GM19463 (cell line): ENCODE measurements around the gene PTPRB.

Source experiments
- ATAC-seq: cut with Tn5 transposase; IDR thresholded peaks from one replicate; pipeline ENCODE4 v1.9.1; 2021; ENCODE audit warnings: mild to moderate bottlenecking, moderate library complexity; ENCODE audit not compliant: unreplicated experiment

PTPRB gene

DNA sequence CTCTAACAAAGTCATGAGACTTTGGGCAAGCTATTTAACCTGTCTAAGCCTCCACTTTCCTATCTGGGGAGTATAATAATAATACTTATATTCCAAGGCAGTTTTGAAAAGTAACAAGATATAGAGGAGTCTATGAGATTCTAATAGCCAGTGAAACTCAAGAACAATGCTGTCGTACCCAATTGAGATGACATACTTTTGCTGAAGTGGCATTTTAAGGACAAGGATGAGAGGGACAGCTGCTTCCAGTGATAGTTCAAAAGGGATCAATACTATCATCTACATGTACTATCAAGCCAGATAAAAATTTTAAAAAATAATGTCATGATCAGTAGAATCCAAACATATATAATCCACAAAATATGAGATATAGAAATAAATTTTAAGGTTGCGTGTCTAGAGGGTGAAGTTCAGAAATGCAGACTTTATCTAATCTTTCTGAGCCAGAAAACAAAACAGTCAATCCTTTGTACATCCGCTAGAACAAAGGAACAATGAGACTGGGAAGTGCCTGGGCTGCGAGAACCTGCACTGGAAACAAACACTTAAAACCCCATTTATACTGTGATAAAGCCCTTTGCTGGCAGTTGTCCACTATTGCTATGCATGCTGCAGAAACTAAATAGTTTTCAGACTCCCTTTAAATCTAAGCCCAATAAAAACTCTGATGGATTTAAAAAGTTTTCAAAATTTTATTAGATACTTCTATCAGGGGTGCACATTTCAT is 38.6 kb downstream of the PTPRB start:
- ATAC-seq = no peak

DNA sequence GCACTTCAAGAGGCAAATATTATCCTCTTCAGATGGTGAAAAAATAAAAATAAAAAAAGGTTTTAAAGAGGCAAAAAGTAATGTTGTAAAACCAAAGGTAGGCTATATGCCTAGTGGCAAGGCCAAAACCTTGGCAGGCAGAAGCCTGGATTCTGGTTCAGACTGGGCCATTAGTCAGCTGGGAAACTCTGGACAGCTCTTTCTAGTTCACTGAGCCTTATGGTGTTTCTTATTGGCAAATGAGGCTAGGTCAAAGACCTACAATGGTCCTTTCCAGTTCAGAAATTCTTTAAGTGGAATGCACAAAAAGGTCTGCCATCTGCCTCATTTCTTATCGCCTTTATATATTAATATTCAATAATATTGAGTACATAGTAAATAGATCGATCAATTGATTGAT is 44.6 kb downstream of the PTPRB start:
- ATAC-seq = no peak

DNA sequence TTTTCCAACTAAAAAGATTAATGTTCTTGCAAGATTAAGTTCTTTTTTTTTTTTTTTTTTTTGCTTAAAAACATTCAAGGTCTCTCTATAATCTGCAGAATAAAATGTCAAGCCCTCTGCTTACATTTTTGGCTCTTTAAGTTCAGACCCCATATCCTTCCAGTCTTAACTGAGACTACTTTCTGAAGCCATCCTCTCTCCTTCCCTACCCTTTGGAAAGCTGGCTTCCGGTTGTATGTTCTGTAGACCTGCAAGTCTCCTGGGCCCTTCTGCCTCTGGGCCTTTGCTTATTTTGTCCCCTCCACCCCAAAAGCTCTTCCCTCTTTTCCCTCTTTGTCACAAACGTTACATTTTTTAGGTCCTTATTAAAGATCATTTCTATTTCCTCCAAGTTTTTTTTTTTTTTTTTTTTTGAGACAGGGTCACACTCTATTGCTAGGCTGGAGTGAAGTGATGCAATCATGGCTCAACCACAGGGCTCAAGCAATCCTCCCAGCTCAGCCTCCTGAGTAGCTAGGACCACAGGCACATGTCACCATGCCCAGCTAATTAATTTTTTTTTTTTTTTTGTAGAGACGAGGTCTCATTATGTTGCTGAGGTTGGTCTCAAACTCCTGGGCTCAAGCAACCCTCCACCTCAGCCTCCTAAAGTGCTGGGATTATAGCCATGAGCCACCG is 46.5 kb downstream of the PTPRB start:
- no peak for ATAC-seq

DNA sequence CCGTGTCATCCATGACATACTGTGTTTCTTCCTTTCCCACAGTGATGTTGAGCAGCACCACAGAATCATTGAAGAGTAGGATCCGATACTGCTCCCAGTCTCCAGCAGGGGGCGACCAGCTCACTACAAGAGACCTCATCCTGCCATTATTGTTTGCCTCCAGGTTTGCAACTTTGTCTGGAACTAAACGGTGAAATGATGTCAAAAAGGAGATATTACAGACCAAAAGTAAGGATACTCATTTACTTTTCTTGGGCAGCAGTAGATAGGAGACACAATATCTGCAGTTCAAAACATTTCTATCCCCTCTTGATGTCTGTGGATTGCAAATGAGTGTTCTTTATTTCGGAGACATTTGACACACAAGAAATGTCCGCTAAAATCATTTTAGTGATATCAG is 47.2 kb downstream of the PTPRB start:
- ATAC-seq = peak; percentile 95

GRCh38 chr12:70584332-70584731 is 52.9 kb downstream of the PTPRB start:
- ATAC-seq = no peak

DNA sequence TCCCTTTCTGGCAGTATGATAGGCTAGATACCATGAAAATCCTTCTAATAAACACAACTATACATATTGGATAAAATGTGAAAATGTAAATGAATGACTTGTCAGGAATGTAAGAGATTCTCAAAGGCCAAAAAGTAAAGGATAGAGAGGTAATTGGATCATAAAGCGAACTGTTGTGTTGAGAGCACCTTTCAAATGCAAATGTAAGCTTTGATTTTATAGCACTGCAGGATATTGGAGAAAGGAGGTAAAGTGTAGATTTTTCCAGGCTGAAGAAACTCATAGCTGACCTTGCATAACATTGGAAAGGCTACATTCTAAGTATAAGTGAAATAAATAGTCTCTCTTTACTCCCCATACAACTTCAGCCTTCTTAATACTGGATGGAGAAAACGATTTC is 54.0 kb downstream of the PTPRB start:
- no peak for ATAC-seq

GRCh38 chr12:70581208-70581607 is 56.0 kb downstream of the PTPRB start:
- ATAC-seq = no peak

GRCh38 chr12:70577283-70577634 is 60.0 kb downstream of the PTPRB start:
- no peak for ATAC-seq

GRCh38 chr12:70576341-70577282 is 60.6 kb downstream of the PTPRB start:
- ATAC-seq = peak; percentile 75

DNA sequence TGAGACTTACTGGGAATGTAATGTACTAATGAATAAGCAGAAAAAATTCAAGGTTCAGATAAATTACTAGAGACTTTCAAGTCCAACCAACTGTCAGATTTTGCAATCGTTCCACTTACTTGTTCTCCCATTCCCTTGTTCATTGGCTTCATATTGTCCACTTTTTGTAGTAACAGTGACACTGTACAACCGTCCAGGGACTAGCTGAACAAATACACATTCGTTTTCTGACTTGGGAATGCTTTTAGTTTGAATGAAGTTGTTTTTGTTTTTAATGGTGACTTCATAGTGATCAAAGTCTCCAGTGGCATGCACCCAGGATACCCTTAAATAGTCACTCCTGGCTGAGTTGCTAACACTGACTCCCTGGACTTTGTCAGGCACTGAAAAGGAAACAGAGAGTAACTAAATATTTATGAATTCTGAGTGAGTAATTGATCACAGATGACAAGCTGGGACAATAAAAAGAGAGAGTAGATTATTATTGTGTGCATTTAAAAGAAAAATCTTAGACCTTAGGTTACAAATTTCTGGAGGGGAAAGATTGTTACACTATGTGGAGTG is 65.4 kb downstream of the PTPRB start:
- no peak for ATAC-seq

DNA sequence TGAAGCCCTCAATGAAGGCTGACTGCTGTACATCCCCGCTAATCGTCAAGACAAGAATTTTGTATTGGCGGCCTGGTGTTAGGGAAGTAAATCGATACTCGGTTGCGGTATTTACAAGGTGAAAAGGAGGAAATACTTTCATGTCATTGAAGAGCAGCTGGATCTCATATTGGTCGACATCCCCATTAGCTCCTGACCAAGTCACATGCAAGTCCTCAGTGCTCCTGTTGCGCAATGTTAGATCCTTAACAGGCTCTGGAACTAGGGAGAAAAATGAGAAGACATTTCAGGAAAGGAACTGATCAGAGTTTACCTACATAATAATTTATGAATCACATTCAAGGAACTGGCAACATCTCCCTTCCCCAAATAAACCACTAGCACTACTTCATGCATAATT is 66.2 kb downstream of the PTPRB start:
- no peak for ATAC-seq

DNA sequence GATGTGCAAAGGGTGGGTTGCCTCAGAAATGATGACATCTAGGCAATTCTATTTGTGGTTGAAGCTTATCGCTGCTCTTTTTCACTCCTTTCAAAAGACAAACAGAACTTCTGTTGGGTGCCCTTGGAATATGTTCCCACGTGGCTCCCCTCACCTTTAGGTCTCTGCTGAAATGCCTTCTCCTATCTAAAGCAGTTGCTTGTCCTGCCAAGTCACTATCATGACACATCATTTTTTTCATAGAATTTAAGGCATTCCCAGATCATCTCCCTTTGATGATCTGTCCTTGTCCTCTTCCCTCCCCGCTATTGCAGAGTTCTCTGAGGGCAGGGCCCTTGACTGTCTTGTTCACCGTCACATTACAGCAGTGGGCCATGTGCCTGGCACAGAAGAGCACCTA is 75.7 kb downstream of the PTPRB start:
- ATAC-seq = no peak

DNA sequence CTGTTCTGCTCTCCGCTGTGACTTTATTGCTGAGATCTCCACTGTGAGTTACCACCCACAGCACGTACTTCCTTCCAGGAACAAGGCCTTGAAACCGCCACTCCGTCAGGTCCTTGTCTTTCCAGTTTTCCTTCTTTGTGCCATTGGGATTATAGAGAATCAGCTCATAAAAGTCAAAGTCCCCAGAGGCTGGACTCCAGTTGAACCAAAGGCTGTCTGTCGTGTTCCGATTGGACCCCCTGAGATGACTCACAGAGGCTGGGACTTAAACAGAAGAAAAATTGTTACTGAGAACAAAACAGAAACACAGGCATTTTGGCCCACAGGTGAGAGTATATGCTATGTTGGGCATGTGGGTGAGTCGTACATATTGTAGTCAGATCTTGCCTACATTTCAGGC is 76.6 kb downstream of the PTPRB start:
- ATAC-seq = no peak

DNA sequence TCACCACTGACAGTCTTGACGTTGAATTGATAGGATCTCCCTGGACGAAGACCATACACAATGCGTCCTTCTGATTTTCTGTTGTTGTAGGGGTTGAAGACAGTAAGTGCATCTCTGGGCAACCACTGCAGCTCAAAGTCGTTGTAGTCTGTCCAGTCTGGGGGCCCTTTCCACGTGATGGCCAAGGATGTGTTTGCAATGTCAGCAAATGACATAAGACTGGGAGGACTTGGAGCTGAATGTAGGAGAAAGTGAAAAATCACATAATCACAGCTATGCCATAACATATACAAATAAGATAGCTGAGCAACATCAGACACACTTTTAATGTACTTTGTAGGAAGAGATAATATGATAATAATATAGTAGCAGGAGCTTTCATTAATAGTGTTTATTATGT is 77.8 kb downstream of the PTPRB start:
- no peak for ATAC-seq

GRCh38 chr12:70557583-70558191 is 79.5 kb downstream of the PTPRB start:
- ATAC-seq = no peak

GRCh38 chr12:70556179-70556869 is 80.9 kb downstream of the PTPRB start:
- no peak for ATAC-seq

GRCh38 chr12:70555081-70555480 is 82.1 kb downstream of the PTPRB start:
- ATAC-seq = no peak

DNA sequence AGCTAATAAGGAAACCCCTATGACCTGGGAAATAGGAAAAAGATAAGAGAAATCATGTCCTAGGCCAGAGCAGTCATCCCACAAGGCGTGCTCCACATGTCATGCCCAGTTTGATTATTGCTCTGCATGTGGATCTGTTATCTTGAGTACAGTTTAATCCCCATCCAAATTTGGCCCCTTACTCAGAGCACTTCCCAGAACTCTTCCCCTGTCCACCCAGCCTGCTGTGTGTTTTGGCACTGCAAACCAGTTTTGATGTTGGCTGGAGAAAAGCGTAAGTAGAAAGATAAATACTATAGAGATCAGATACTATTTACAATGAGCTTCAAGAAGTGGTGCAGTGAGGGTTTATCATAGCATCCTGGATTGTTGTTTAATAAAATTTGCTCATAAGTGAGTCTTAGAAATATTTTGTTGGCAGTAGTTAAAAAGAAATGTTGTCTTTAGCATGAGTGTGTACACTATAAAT is 83.8 kb downstream of the PTPRB start:
- no peak for ATAC-seq

DNA sequence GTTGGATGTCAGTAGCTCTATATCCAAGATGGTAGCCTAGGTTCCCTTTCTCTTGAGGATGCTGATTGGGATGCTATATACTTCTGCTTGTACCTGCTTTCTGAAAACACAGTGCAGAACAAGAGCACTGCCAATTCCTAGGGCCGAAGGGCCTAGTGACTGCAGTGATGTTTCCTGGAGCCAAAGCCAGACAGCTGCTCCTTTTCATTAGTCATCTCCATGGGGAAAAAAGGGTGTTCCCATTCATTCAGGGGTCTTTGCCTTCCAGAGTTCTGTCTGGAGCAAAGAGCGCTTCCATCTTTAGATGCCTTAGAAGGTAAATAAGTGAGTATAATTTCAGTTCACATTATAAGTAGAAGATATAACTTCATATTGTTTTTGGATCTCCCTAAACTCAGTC is 85.5 kb downstream of the PTPRB start:
- no peak for ATAC-seq

GRCh38 chr12:70550180-70550577 is 87.0 kb downstream of the PTPRB start:
- no peak for ATAC-seq
